GM19324 (cell line): ENCODE measurements around the gene TOP3A.

Experiments used
- ATAC-seq: cut with Tn5 transposase; IDR thresholded peaks from one replicate; pipeline ENCODE4 v1.9.1; 2021; ENCODE audit warnings: mild to moderate bottlenecking, moderate library complexity; ENCODE audit not compliant: unreplicated experiment, low FRiP score

The TOP3A gene

DNA sequence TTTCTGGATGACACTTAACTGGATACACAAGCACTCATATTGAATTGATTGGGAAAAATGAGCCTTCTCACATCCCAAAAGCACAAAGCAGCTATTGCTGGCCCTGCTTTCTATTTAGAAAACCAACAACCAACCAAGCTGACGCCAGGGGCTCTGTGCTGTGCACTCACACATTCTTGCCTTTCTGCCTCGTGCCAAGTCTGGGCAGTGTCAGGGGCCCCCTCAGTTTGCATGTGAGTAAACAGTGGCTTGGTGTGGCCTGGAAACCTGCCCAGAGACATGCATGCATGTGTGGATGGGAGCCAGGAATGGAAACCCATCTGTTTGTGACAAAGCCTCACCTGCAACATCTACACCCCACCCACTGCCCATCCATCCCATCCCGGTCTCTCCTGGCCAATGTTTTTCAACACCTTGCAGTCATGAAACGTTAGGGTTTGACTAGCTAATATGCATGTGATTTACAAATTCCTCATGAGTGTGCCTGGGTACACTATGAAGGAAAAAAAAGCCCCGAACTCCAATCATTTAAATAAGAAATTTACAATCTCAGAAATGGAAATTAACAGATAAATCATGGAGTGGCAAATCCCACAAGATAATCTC, 33.9 kb downstream of the TOP3A start:
- no peak for ATAC-seq

DNA sequence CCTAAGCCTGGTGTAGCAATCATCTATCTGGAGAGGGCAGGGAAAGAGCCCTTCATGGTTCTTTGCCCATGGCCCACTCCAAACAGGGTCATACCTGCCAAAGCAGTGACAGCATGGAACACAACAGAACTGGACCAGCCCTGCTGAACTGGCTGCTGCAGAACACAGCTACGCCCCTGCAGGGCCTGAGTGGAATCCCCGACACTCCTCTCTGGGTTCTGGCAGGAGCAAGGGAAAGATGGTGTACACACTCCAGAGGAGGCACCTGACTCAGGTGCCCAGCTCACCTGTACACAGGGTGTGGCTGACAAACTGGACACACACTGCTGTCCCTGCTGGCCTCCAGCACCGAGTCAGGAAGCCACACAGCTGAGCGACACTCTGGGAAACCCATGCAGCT, 34.5 kb downstream of the TOP3A start:
- no peak for ATAC-seq

DNA sequence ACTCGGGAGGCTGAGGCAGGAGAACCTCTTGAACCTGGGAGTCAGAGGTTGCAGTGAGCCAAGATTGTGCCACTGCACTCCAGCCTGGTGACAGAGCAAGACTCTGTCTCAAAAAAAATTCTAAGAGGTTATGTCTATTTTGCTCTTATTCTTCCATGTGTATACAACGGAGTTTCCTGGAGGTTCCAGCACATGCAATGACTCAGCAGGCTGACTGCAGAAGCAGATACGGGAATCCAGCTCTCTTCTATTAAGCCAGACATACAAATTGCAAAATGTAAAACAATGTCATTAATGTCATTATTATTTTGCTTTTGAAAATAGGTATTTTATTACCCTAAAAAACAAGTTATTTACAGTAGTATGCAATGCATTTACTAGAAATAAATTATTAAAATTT, 35.9 kb downstream of the TOP3A start:
- ATAC-seq = no peak

DNA sequence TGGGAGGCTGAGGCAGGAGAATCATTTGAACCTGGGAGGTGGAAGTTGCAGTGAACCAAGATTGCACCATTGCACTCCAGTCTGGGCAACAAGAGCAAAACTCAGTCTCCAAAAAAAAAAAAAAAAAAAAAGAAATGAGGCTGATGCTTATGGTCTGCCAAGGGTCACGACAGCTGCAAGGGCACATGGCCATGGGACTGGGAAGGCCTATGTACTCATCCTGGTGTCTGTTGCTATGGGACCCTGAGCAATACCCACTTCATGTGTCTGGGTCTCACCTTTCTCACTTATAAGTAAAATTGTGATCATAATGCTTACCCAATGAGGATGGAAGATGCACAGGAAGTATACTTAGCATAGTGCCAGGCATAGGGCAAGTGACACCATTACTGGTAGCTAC, 37.7 kb downstream of the TOP3A start:
- no peak for ATAC-seq

DNA sequence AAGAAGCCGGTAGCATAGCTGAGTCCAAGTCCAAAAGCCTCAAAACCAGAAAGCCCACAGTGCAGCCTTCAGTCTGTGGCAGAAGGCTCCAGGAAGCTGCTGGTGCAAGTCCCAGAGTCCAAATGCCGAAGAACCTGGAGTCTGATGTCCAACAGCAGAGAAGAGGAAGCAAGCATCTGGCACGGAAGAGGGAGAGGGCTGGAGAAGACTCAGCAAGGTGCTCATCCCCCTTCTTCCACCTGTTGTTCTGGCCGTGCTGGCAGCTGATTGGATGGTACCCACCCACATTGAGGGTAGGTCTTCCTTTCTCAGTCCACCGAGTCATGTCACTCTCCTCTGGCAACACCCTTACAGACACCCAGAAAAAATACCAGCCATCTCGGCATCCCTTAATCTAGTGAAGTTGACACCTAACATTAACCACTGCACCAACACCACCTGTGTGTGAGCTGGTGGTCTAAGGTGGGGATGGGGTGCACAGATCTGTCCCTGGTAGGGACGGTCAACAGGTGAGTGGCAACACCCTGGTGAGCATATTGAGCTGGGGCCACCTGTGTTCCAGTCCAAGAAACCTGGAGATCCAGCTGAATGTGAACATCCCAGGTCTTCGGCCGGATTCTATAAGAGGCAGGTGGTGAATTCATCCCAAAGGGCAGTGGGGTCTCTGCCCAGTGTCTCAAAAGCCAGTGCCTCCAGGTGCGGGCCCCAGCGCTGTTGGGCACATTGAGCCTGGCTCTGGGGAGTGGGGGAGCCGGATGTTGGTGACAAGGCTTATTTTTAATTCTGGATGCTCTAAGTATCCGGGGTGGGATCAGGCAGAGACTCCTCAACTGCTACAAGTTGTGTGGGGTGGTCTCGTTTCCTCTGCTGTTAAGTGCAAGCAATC, 44.5 kb downstream of the TOP3A start:
- no peak for ATAC-seq

DNA sequence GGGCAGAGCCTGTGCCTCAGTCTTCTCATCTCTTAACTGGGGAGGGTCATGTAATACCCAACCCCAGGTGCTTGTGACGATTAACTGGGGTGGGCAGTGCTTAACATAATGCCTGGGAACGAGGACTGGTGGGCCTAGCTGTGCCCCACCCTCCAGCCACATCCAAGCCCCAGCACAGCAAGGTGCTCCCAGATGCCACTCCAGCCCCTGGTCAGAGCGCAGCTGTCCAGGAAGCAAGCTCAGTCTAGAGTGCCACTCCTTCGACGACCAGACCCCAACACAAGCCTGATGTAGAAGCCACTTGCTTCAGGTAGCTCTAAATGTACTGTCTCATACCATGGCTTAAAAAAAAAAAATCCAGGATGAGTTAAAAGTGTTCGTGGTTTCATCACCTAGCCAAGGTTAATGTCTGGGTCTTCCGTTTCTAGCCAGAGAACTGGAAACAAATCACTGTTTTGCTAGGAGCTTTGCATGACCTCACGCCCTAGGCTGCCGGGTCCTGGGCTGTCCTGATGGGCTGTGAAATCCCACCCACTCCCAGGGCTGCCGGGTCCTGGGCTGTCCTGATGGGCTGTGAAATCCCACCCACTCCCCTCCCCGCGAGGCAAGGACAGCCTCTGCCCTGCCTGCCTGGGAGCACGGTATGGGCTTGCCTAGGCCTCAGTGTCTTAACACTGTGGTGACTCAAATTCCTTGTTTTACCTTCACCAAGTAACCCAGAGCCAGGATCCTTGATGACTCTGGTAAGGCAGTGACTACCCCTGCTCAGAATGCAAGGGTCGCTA, 46.7 kb downstream of the TOP3A start:
- no peak for ATAC-seq

DNA sequence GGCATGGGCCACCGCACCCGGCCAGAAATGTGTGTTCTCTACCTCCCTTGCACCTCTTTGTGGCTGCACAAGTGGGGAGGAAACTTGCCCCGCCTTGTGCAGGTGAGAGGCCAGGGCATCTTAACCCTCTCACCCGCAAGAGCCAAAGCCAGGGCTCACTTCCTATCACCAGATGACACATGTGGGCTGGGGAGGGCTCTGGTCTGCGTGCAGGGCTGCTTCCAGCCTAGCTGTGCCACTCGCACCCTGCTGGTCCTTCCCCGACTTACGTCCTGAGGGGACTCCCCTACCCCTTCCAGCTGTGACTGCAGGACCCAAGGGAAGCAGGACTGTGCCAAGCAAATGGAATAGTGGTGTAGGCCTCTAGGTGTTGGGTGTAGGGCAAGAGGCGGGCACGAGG, 47.4 kb downstream of the TOP3A start:
- no peak for ATAC-seq

DNA sequence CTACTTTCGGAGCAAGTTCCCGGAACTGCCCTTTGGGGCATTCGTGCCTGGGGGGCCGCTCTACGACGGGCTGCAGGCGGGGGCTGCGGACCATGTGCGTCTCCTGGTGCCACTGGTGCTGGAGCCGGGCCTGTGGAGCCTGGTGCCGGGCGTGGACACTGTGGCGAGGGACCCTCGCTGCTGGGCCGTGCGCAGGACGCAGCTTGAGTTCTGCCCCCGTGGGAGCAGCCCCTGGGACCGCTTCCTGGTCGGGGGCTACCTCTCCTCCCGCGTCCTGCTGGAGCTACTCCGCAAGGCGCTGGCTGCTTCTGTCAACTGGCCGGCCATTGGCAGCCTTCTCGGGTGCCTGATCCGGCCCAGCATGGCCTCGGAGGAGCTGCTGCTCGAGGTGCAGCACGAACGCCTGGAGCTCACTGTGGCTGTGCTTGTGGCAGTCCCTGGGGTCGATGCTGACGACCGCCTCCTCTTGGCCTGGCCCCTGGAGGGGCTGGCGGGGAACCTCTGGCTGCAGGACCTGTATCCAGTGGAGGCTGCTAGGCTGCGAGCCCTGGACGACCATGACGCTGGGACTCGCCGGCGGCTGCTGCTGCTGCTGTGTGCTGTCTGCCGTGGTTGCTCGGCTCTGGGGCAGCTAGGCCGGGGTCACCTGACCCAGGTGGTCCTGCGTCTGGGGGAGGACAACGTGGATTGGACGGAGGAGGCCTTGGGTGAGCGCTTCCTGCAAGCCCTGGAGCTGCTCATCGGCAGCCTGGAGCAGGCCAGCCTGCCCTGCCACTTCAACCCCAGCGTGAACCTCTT, 50.7 kb downstream of the TOP3A start:
- no peak for ATAC-seq

DNA sequence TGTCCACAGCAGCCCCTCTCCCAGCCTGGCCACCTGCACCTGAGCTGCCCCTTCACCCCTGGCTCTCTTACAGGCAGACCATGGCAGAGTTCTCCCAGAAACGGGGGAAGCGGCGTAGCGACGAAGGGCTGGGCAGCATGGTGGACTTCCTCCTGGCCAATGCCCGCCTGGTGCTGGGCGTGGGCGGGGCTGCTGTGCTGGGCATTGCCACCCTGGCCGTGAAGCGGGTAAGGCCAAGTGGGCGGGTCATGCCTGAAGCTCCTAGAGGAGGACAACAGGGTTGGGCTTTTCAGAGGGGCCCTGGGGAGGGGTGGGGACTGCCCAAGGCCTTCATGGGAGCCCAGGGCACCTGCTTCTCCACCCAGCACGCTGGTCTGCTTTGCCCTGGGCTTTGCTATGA, 52.2 kb downstream of the TOP3A start:
- ATAC-seq = no peak

DNA sequence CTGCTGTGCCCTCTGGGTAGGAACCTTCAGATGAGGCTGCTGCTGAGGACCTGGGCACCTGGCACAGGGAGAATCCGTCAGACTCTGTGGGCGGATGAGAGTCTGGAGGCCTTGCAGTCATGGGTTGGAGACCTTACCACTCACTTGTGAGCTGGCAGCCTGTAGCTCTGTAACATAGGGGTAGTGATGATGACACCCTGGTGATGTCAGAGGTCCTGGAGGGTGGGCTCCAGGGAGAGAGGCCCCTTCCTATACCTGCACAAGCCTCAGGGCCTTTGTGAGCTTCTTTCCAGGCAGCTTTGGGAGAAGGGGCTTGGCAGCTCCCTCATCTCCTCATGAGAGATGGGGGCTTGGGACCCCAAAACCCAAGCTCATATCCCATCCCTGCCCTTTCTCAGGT, 52.7 kb downstream of the TOP3A start:
- no peak for ATAC-seq

DNA sequence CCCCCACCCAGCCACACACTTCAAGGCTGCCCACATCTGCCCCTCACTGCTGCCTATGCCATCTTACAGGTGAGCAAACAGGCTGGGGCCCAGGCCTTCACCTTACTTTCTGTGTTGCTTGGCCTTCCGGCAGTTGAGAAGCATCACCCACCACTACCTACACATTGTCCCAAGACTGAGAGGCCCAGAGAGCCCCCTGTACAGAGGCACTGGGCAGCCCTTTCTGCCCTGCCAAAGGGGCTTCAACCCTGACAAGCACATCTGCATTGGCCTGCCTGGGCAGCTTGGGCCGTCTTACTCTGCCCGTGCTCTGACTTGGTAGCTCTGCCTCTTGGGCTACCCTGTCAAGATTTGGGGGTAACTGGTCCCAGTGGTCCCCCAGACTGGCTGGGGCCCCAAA, 53.1 kb downstream of the TOP3A start:
- no peak for ATAC-seq

DNA sequence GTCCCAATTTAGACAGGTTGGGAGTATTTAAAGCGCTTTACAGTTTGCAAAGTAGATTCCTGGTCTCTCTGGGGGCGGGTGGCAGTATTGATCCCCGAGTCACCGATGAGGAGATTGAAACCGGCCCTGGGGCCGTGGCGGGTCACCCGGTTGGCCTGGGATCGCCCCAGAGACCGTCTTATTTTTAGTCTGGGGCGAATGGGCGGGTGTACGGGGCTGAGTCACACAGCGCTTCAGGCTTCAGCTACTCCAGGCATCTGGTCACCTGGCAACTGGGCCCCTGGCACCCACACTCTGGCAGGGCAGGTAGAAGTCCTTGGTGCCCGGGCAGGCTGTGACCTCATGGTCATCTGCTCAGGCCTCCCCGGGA, 53.7 kb downstream of the TOP3A start:
- no peak for ATAC-seq

DNA sequence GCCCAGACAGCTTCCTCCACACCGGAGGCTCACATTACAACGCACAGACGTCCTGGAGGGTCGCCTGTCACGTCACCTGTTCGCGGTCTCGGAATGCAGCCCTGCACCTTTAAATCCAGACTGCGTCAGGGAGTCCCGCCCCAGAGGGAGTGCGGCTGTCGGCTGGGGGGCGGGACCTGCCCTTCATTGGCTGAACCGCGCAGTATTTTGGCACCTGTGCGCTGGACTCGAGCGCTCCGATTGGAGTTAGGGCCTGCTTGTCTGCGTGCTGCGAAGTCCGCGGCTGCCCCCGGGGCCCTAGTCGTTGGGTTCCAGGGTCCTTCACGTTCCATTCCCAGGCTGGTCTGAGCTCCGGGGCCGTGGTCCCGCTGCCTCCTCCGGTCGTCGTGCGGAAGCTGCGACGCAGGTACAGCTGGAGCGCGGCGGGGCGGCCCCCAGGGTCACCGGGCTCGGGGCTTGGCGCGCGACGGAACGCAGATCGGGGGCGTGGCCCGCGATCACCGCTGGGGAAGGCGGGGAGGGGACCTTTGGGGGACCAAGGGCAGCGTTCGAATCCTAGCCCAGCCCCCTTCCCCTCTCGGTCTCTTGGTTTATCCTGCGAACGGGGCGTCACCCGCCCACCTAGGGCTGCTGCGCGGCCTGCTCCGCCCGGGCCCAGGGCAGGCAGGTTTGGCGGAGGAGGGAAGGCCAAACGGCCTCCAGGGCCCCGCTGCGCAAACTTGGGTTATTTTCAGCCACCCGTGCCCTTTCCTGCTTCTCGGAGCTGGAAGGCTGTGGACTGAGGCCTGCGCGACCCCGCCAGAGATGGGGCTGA, 54.3 kb downstream of the TOP3A start, which contains the start of gene MIEF2:
Gene MIEF2, plus strand, starts transcription at position 331 of the 814 bp plus-strand sequence. CDS start 2,059 bp downstream, outside the sequence.
- ATAC-seq = peak; percentile 84

DNA sequence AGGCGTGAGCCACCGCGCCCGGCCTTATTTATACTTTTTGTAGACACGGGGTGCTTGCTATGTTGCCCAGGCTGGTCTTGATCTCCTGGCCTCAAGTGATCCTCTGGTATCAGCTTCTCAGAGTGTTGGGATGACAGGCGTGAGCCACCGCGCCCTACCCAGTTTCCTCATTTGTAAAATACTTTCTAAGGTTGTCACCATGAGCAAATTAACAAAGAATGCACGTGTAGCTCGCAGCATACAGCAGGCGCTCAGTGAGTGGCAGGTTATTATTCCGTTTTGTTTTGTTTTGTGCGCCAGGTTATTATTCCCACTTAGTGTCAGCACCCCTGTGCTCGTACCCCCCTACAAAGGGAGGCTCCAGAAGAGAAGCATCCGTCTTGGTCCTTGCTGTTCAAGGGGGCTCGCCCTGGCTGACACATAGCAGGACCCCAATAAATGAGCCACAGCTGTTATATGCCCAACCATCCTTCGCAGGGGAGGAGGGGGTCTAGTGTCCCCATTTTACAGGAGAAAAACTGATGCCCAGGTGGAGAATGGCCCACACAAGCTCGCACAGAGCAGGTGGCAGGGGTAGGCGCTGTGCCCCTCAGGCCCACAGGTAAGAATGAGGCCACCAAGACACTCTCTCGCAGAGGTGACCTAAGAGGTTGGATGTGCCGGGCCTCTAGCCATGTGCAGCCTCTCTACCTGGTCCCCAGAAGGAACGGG, 55.0 kb downstream of the TOP3A start:
- ATAC-seq = no peak

DNA sequence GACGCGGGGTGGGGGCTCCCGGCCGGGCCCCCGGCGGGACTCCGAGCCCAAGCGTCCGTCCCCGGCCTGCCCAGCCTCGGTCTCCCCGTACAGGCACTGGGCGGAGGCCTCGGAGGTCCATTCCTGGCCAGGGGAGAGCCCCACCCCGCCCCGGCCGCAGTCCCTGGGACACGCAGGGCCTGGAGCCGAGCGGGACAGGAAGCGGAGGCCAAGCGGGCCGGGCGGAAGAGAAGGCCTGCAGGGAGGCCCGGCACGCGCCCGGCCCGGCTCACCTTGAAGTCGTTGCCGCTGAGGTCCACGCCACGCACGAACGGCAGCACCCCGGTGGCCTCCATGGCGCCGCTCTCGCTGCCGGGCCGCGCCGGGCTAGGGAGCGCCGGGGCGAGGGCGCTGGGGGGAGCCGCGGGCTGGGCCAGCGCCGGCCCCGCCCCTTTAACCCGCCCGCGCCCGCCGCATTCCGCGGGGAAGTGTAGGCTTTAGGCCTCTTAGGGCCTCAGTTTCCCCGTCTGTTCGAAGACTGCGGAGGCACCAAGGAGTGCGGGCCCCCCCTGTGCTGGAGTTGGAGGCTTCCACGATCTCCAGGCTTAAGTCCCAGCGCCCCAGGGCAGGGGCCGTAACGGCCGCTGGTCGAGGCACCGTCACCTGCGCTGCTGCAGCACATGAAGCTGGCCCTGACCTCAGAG, 56.3 kb downstream of the TOP3A start, which contains the start of gene FLII:
Gene FLII, minus strand, starts transcription at position 383 of the 683 bp plus-strand sequence. Its CDS starts 48 bp downstream, at position 335.
- peak; percentile 34 for ATAC-seq

DNA sequence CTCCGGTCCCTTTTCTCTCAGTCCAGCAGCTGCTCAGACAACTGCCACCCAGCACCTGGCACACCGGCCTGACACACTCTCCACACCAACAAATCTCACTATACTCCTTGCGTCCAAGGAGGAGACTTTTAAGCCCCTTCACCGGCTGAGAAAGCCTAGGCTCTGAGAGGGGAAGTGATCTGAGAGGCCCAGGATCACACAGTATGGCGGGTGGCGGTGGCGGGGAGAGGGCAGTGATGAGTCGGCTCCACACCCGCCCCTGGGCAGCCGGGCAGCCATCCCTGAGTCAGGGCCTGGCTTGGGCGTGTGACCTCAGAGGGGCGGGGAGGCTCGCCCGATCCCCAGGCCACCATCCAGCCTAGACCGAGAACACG, 56.8 kb downstream of the TOP3A start:
- peak; percentile 14 for ATAC-seq

DNA sequence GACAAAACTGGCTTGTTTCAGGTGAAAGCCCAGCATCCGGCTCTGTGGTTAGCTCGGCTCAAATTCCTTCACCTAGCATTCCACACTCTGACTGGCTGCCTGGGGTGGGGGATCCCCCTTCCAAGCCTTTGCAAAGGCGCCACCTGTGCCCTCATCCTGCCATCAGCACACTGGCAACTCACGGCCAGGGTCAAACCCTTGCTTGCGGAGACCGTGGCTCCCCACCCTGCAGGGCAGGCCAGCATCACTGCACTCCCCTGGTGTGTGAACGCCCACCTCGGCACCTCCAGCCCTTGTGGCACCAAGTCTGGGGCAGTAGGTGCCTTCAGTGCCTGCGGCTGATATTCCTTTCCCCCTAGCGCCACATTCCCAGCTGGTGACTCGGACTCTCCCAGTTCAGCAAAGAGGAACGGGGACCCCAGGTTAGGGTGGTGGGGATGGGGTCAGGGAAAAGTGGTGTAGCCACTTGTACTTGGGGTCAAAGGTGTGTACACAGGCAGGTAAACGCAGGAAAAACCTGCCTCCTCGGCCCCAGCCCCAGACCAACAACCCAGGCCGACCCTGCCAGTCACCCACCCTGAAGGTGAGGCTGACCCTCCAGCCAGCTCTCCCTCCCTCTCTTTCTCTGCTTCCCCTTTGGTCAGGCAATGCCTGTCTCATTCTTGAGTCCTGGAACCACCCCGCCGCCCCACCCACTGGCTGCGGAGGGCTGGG, 57.4 kb downstream of the TOP3A start:
- ATAC-seq = no peak

DNA sequence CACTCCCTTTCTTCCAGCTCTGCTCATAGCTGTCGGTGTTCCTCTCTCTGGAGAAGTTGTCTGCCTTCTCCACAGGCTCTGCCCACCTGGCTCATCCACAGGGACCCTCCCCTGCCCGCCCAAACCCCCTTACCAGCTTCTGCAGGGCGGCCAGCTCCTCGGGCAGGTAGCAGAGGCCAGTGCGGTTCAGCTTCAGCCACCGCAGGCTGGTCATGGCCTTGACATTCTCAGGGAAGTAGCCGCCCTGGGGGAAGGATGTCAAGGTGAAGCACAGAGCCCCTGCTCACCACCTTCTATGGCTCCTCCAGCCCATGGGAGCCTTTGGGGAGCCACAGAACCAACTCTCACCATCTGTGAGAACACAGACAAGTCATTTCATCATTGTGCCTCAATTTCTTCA, 58.0 kb downstream of the TOP3A start:
- ATAC-seq = no peak
